Nucleus accumbens (tissue), 56 donors: Measurements from ENCODE around the gene CAB39L.

Source experiments
- DNase-seq, 56 donors: peaks; one replicate each; lab custom pipeline; 2025; lab: John Stamatoyannopoulos, UW

Gene CAB39L

GRCh38 chr13:49443704-49444523, at the start of gene CAB39L, which contains the start of gene SETDB2:
TSS of gene CAB39L (minus strand) at chr13:49444064. CDS start at chr13:49382910, 61,154 bp downstream.
TSS of gene SETDB2 (plus strand) at chr13:49444274. CDS start at chr13:49451894, 7,620 bp downstream.
- DNase-seq, result peak; percentile 74 to 100 (median 98)

- DNase-seq, result no peak
Measured at GRCh38 chr13:49488563-49488962, 44.7 kb upstream of the CAB39L start.

- no peak for DNase-seq
Measured at GRCh38 chr13:49481788-49482187, 37.9 kb upstream of the CAB39L start.

GRCh38 chr13:49476529-49476928, 32.7 kb upstream of the CAB39L start:
- no peak for DNase-seq

GRCh38 chr13:49472186-49472585, 28.3 kb upstream of the CAB39L start:
- DNase-seq, result no peak

- no peak for DNase-seq
Measured at GRCh38 chr13:49466292-49466838, 22.5 kb upstream of the CAB39L start.

GRCh38 chr13:49464621-49465325, 20.9 kb upstream of the CAB39L start:
- no peak for DNase-seq

- DNase-seq, result no peak
Measured at GRCh38 chr13:49464085-49464484, 20.2 kb upstream of the CAB39L start.

- no peak for DNase-seq
Measured at GRCh38 chr13:49459580-49459979, 15.7 kb upstream of the CAB39L start.

GRCh38 chr13:49457221-49457620, 13.4 kb upstream of the CAB39L start:
- no peak for DNase-seq

- DNase-seq, result no peak
Measured at GRCh38 chr13:49456156-49456555, 12.3 kb upstream of the CAB39L start.

GRCh38 chr13:49455007-49455398, 11.1 kb upstream of the CAB39L start:
- DNase-seq, result no peak

GRCh38 chr13:49454388-49455006, 10.6 kb upstream of the CAB39L start:
- no peak for DNase-seq

GRCh38 chr13:49453465-49453864, 9.6 kb upstream of the CAB39L start:
- no peak for DNase-seq

GRCh38 chr13:49452725-49453457, 9.0 kb upstream of the CAB39L start:
- no peak for DNase-seq

GRCh38 chr13:49450105-49450819, 6.4 kb upstream of the CAB39L start:
- DNase-seq, result no peak

GRCh38 chr13:49448753-49449152, 4.9 kb upstream of the CAB39L start:
- DNase-seq, result no peak

- DNase-seq, result no peak
Measured at GRCh38 chr13:49446473-49446872, 2.6 kb upstream of the CAB39L start.

- DNase-seq, result peak in 11 of 56 donors; percentile 1 to 68 (median 12)
Measured at GRCh38 chr13:49444524-49445395, 896 bp upstream of the CAB39L start.
